ENCODE results near the gene GFRA1.
"Not testable (repeated sequence)": the region's sequence is repeated elsewhere in the genome, so short reads cannot be mapped to it uniquely, and the experiment has no call there.

GFRA1 gene

DNA sequence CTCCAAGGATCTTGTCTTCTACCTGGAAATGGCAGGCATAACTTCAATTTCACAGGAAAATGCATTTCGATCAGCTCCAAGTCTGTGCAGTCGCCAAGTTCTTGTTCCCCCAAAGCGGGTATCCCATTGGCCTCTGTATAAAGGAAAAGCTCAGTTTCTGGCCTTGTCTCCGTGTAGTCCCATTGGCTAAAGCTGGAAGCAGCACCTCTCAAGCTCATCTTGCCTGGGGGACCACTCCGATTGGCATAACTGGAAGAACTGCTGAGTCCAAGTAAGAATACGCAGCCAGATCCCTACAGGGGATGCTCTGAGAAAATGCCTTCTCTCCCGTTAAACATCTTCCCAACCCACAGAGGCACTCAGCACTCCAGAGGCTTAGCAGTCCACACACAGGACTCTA, 205.2 kb downstream of the GFRA1 start:
- no peak for DNase-seq (ENCODE audit: low read depth)

DNA sequence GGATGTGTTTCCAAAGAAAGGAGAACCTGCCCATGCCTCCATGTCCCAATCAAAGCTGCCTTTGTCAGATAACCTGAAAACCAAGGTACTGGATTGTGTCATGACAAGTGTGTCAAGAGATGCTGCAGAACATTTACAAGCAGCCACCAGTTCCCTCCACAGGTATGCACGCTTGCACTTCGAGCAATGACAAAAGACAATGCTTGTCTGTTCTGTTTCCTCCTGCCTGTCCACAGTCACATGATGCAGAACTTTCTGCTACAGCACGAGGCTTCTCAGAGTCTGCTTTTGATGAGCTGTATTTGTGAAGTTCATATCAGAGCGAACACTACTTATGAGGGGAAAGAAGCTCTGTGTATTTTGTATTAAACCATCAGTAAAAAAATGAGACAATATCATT, 209.9 kb downstream of the GFRA1 start:
- DNase-seq (ENCODE audit: low read depth), result no peak

DNA sequence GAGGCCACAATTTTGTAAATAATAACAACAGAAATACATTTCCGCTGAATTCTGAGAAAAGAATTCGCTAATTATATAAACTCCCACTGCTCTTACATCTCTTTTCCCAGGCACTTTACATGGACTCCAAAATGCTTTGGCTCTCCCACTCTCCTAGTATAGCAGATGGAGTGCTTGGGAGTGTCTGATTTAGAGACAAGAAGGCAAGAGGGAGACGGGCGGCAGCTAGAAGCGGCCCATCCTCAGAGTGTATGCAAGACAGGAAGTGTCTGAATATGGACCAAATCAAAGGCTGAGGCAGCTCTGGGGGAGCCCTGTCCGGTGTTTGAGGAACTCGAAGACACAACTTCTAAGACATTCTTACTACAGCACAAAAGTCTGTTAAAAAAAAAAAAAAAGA, 212.1 kb downstream of the GFRA1 start:
- DNase-seq (ENCODE audit: low read depth), result no peak

DNA sequence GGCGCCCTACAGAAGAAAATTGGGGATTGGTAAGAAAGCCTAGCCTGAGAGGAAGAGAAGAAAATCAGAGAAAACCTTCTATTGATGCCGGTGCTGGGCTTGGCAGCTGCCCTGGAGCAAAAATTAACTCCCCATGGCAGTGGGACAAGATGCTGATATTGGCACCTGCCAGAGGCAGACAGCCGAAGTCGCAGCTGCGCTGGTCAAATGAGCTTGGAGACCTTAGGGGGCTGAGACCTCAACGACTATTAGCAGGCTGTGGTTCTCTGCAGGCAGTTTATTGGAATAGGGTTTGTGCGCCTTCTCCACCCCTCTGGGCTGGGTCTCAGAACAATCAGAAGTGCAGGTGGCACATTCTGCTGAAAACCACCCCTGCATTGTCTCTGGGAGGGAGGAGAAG, 213.7 kb downstream of the GFRA1 start:
- DNase-seq (ENCODE audit: low read depth), result no peak

DNA sequence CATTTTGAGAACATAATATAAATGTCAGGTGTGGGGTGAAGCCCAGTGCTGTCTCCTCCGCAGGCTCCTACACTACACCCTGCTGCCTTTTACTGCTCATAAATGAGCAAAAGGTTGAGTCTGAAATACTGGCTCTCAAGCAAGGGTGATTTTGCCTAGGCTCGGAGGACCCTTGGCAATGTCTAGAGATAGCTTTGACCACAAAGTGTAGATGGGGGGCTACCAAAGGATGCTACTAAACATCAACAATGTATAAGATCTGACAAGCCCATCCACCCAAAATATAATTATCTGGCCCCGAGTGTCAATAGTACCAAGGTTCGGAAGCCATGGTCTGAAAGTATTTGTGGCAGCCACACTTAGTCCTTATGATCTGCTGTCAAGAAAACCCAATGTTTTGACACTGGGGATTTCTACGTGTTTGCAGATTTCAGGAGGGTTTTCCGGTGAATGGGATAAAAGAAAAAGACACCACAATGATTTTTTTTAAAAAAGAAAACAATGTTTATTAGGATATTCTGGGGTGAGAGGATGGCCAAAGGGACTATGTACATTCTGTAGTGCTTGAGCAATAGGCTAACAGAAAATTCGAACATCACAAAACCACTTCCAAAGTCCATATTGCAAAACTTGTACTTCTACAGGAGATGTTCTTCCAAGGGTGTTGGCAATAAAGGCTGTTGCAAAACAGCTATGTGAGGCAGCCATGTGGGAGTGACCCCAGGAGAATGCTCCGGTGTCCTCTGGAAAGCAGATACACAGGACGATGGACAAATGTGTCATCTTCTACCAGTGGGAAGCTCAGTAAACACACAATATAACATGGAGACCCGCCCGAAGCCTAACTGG, 216.3 kb downstream of the GFRA1 start:
- no peak for DNase-seq (ENCODE audit: low read depth)

DNA sequence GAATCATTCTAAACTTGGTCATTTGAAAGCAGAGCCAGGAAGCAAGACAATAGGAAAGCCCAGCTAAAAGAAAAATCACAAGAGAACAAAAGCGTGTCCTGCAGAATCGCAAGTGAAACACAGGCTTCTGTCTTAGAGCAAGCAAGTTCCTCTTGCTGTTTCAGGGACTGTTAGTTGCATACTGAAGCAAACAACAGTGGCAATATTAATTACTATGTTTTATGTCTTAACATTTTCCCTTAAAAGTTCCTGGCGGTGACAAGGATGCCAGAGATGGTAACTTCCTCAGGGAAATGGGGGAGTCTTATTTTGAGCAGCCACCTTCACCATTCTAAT, 217.1 kb downstream of the GFRA1 start:
- no peak for DNase-seq (ENCODE audit: low read depth)

DNA sequence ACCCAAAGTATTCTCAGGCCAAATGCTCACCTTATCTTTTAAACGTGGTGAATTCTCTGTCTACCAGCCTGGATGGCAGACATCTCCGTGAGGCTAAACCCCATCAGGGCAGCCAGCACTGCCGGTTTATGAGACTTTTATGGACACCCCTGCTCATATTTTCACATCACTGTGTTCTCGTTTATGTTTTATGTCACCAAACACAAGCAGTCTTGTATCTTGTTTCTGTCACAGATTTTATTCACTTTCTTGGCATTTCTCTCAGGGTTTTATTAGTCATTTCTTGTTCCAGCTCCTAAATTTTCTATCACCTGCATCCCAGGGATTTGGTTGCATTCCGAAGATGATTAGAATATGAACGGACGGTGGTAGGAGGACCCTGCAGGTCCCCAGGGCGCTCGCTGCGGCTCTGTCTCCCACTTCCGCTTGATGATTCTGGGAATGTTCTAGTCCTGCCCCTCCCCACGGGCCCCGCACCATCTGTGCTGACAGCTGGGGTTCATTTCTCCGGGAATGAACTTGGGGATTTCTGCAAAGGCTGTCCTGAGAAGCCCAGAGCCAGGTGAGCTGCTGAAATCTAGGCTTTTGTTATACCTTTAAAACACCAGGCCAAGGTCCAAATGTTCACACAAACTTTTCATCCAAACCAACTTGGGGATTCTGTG, 217.6 kb downstream of the GFRA1 start:
- DNase-seq (ENCODE audit: low read depth), result no peak

DNA sequence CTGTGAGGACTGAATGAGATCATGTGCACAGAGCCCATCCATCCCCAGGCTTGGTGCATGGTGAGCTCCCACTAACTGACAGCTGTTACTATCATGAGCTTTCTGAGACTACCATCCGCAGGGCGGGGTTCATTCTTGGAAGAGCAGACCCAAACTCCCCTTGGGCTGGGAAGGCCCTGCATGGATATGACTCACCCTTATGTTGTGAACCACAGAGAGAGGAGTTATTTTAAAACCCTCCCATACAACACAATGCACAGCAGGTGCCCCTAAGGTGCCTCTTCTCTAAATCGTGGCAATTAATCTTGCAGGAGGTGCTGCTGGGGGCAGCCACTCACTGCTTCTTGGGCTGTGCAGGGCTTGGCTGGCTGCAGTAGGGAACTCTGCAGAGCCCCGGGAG, 219.1 kb downstream of the GFRA1 start:
- no peak for DNase-seq (ENCODE audit: low read depth)

DNA sequence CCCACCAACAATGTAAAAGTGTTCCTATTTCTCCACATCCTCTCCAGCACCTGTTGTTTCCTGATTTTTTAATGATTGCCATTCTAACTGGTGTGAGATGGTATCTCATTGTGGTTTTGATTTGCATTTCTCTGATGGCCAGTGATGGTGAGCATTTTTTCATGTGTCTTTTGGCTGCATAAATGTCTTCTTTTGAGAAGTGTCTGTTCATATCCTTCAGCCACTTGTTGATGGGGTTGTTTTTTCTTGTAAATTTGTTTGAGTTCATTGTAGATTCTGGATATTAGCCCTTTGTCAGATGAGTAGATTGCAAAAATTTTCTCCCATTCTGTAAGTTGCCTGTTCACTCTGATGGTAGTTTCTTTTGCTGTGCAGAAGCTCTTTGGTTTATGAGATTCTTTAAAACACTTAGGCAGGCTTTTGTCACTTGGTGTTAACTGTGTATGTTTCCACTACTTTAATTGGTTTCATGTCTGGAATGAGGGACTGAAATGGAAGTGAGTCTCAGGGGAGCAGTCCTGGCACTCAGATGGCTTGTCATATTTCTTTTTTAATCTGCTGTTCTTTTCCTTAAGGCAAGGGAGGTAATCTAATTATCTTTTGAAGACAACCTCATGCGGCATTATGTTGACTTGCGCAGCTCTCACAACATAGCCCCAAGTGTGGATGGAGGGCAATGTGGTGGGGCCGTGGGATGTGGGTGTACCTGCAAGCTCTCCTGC, 219.8 kb downstream of the GFRA1 start:
- DNase-seq (ENCODE audit: low read depth), result not testable (repeated sequence)

DNA sequence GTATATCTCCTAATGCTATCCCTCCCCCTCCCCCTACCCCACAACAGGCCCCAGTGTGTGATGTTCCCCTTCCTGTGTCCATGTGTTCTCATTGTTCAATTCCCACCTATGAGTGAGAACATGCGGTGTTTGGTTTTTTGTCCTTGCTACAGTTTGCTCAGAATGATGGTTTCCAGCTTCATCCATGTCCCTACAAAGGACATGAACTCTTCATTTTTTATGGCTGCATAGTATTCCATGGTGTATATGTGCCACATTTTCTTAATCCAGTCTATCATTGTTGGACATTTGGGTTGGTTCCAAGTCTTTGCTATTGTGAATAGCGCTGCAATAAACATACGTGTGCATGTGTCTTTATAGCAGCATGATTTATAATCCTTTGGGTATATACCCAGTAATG, 220.5 kb downstream of the GFRA1 start:
- DNase-seq (ENCODE audit: low read depth), result not testable (repeated sequence)

DNA sequence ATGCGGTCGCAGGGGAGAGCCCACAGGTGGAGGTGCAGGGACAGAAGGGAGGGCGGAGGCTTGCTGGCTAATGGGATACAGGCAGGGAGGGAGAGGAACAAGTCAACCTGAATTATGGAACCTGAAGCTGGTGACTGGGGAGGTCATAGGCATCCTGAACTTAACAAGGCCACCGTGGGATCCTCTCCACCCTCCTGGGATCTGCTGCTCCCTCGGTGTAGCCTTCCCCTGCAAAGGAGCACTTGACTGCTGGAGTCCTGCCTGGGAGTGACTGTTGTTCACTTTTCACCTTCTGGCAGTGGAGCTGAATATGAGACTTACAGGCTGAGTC, 223.1 kb downstream of the GFRA1 start:
- no peak for DNase-seq (ENCODE audit: low read depth)

DNA sequence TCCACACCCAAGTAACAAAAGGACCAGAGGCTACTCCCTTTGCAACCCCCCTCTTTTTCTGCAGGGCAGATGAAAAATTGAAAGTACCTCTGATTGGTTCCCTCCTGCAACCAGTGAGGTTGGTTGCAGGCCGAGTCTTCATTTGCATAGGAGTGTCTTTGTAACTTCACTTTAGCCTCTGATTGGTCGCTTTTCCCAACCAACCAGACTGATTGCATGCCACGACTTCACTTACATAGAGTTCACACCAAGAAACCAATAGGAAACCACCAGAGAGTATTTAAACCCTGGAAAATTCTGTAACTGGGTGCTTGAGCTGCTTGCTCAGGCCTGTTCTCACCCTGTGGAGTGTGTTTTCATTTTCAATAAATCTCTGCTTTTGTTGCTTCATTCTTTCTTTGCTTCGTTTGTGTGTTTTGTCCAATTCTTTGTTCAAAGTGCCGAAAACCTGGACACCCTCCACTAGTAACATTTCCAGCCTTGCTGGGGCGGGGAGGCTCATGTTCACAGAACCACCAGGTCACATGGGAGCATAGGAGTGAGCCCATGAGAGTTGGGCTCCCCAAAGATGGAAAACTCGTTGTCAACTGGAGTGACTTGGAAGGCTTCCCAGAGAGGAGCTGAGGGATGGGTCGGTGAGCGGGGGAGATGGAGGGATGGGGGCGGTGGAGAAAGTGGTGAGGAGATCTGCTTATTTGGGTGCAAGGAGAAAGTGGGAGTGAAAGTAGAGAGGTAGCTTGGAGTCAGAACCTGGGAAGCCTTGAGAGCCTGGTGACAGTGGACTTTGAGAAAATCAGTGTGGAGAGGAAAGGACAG, 223.6 kb downstream of the GFRA1 start:
- DNase-seq (ENCODE audit: low read depth), result no peak

DNA sequence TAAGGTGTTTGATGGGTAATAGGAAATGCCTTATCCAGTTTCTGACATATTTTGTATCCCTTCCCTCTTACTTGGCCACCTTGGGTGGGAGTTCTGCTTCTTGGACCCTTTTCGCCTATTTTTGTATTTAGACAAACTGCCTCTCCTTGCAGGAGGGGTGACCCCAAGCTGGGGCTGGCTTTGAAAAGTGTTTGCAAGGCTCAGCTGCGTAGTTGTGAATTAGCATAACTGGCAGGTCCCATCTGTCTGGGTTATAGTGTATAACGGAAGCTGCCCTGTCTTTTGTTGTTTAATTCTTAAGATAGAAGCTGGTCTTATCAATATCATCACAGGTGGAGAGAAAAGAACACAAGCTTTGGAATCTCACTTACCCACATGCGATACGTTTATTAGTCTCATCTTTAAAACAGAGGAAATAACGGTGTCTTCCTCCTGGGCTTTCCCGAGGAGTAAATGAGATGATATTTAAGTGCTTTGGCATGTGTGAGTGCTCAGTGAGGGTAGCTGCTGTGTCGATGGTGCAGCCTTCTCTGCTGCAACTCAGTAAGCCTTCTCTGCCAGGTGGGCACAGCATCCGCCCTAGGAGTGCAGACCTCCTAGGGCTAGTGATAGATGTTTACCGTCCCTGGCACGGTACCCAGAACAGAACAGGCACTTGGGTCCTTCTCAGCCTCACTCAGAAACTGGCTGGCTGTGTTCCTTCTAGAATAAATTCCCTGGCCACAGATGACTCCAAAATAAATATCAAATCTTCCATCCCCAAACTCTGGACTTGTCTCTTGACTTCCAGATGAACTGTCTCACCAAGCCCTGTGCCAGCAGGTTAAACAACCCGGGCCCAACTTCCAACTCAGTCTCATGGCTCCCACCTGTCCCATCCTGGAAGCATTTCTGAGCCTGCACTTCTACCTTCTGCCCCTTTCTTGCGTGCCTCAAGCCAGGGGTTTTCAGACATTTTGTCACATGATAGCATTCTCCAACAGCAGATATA, 227.3 kb downstream of the GFRA1 start:
- DNase-seq (ENCODE audit: low read depth), result no peak

DNA sequence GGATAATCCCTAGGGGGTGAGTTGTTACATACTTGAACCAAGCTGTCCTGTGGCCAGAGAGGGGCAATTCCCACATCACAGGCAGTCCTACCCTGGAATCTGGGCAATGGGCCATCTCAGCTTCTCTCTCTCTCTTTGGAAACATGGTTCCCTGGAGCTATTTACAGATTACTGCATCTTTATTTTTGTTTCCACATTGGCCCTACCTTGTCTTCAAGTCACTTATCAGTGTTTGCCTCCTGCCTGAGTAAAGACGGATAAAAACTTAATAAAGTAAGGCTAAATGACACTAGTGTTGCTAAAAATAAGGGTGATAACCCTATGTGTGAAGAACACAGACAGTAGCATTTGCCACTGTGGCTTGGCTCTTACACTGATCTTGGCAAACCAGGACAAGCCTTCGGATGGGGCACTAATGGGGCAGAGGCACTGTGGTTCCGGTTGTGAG, 228.2 kb downstream of the GFRA1 start:
- peak; percentile 13 for DNase-seq (ENCODE audit: low read depth)

DNA sequence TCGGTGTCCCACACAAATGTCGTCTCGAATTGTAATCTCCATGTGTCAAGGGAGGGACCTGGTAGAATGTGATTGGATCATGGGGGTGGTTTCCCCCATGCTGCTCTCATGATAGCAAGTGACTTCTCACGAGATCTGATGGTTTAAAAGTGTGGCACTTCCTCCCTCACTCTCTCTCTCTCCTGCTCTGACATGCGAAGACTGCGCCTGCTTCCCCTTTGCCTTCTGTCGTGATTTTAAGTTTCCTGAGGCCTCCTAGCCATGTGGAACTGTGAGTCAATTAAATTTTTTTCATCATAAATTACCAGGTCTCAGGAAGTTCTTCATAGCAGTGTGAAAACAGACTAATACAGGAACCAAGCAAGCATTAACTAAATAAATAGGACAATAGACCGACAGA, 229.1 kb downstream of the GFRA1 start:
- DNase-seq (ENCODE audit: low read depth), result no peak

DNA sequence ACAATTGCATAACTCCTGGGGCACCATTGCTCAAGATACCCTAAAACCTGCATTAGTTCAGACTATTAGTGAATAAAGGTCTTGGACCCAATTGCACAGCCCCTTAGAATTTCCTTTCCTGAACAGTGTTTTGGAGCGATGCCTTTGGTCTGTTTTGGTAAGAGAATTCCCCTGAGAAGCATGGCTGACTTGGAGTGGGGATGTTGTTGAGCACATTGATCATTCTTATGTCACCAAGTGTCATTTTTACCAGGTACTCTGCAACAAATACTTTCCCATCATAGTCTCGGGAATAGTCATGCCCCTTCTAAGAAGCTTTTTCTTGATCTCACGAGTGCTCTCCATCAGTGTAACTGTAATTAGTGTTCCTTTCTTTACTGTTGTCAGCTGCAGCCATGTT, 229.7 kb downstream of the GFRA1 start:
- DNase-seq (ENCODE audit: low read depth), result no peak

DNA sequence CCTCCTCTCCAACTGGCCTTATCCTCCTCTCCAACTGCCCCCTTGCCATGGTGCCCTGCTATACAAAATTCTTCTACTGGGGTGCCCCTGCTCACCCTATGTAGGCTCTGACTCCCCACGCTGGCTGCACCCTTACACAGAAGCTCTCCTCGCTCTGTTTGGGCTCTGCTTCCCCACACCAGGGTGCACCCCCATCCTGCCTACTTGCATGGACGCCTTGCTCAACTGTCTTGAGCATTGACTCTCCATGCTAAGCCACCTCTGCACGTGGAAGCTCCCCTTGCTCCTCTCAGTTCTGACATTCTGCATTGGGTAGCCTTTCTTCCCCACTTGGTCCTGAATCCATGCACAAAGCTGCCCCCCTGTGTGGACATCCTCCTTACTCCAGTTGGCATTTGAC, 231.1 kb downstream of the GFRA1 start:
- no peak for DNase-seq (ENCODE audit: low read depth)

DNA sequence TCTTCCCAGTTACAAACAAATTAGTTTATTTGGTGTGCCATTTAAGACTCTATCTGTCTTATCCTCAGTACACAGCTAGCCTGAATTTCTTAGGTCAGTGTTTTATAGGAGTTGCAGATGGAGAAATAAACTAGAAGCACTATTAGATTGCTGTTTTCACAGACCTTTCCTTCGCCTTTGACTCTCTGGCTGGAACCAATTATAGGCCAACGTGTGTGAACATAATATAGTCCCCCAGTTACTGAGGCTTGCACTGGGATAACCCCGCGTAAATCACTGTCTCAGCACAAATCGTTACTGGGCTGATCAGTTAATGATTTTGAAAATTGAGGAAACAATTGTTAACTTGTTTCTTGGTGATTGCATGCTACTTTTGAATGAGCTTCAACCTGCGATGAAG, 233.4 kb downstream of the GFRA1 start:
- no peak for DNase-seq (ENCODE audit: low read depth)

DNA sequence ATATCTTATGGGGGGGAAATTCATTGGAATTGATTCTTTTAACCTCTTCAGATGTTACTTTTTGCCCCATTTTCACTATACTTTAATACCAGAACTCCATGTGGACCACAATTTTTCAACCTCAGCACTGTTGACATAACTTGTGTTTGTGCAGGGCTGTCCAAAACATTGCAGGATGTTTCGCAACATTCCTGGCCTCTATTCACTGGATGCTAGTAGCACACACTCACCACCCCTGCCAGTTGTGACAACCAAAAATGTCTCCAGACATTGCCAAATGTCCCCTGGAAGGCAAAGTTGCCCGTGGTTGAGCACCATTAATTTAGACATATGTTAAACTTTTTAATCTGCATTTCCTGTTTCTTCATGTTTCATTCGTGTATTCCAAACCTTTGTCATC, 234.7 kb downstream of the GFRA1 start:
- peak; percentile 65 for DNase-seq (ENCODE audit: low read depth)

DNA sequence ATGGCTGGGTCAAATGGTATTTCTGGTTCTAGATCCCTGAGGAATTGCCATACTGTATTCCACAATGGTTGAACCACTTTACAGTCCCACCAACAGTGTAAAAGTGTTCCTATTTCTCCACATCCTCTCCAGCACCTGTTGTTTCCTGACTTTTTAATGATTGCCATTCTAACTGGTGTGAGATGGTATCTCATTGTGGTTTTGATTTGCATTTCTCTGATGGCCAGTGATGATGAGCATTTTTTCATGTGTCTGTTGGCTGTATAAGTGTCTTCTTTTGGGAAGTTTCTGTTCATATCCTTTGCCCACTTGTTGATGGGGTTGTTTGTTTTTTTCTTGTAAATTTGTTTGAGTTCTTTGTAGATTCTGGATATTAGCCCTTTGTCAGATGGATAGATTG, 237.6 kb downstream of the GFRA1 start:
- DNase-seq (ENCODE audit: low read depth), result not testable (repeated sequence)

DNA sequence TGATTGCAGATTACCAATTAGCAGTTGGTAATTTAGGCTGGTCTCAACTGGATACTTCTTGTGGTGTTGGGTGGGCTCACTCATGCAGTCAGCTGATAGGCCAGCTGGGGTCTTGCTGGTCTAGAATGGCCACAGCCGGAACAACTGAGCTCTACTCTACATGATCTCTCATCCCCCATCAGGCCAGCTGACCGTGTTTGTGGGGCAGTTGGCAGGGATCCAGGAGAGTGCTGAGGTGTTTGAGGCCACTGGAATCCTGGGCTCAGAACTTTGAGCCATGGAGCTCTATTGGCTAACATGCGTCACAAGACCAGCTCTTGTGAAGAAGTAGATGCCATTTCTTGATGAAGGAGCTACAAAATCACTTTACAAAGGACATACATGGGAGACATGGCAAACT, 242.4 kb downstream of the GFRA1 start:
- no peak for DNase-seq (ENCODE audit: low read depth)

Measured in stromal cell of bone marrow (primary cell).